Measurements from ENCODE around the gene TIMELESS. TPM values are rescaled to one million over a fixed set of nuclear protein-coding genes. Genes with fewer than 3 reads are reported as not detected.
"Not testable (repeated sequence)": the region's sequence is repeated elsewhere in the genome, so short reads cannot be mapped to it uniquely, and the experiment has no call there.

The TIMELESS gene
- total RNA-seq, 2 donors from 2014 or later, result 8.0 to 12.3 TPM

GRCh38 chr12:56411781-56412639 is 37.2 kb downstream of the TIMELESS start:
- Histone ChIP-seq H3K27ac (no peak overlapping the region), H3K4me3 (no peak overlapping the region), H3K4me1 (replicated peaks) (no peaks in the 10 kb centered on the region), H3K9me3 (no peaks in the 10 kb centered on the region), H3K36me3 (no peaks in the 10 kb centered on the region), H3K27me3 (replicated peaks; ENCODE audit: insufficient read depth) (no peaks in the 10 kb centered on the region)
- TF ChIP-seq POLR2AphosphoS5 (IDR thresholded peaks at IDR 0.05) (no peak), CTCF (IDR thresholded peaks at IDR 0.05) (no peak), POLR2A (IDR thresholded peaks at IDR 0.05) (no peak)
- no peak for DNase-seq (ENCODE audit: low spot score)
- intact Hi-C loops (cut with DNase I), result no loop called here
- 64% methylated on average over 6 of the region's 6 CpGs for WGBS

- H3K9me3 ChIP-seq, result no peaks in the 10 kb centered on the region
- H3K36me3 ChIP-seq, result no peaks in the 10 kb centered on the region
- no peaks in the 10 kb centered on the region for H3K27me3 ChIP-seq (replicated peaks; ENCODE audit: insufficient read depth)
- 82% methylated on average over 4 of the region's 4 CpGs for WGBS
- no peak for DNase-seq (ENCODE audit: low spot score)
- TF ChIP-seq POLR2A (IDR thresholded peaks at IDR 0.05) (no peak), POLR2AphosphoS5 (IDR thresholded peaks at IDR 0.05) (no peak)
- no peak overlapping the region for H3K4me3 ChIP-seq
- no peaks in the 10 kb centered on the region for H3K4me1 ChIP-seq (replicated peaks)
- no peak overlapping the region for H3K27ac ChIP-seq
- intact Hi-C loops (cut with DNase I), result no loop called here
These were observed 38.5 kb downstream of the TIMELESS start for GRCh38 chr12:56410768-56411167.

- WGBS, result 94% methylated on average over 5 of the region's 5 CpGs
- intact Hi-C loops (cut with DNase I), result no loop called here
These were observed 40.3 kb downstream of the TIMELESS start for GRCh38 chr12:56408799-56409417.

GRCh38 chr12:56404227-56404626 is 45.0 kb downstream of the TIMELESS start:
- H3K9me3 ChIP-seq; DNase-seq (ENCODE audit: low spot score); intact Hi-C loops (cut with DNase I); H3K4me3 ChIP-seq; H3K27ac ChIP-seq; H3K4me1 ChIP-seq (replicated peaks); H3K36me3 ChIP-seq; H3K27me3 ChIP-seq (replicated peaks; ENCODE audit: insufficient read depth): not testable (repeated sequence)
- WGBS, result 88% methylated on average over 3 of the region's 3 CpGs

More at GRCh38 chr12:56408799-56409417, 40.3 kb downstream of the TIMELESS start:
- no peaks in the 10 kb centered on the region for H3K27me3 ChIP-seq (replicated peaks; ENCODE audit: insufficient read depth)
- no peak for TF ChIP-seq POLR2AphosphoS5 (IDR thresholded peaks at IDR 0.05)
- TF ChIP-seq POLR2A (IDR thresholded peaks at IDR 0.05), result no peak
- TF ChIP-seq CTCF (IDR thresholded peaks at IDR 0.05), result no peak
- H3K9me3 ChIP-seq, result no peaks in the 10 kb centered on the region
- H3K4me1 ChIP-seq (replicated peaks), result no peaks in the 10 kb centered on the region
- no peak overlapping the region for H3K4me3 ChIP-seq
- DNase-seq (ENCODE audit: low spot score), result no peak
- H3K27ac ChIP-seq, result no peak overlapping the region
- no peaks in the 10 kb centered on the region for H3K36me3 ChIP-seq

GRCh38 chr12:56401612-56402011 is 47.6 kb downstream of the TIMELESS start:
- H3K27ac ChIP-seq; H3K27me3 ChIP-seq (replicated peaks; ENCODE audit: insufficient read depth); DNase-seq (ENCODE audit: low spot score); H3K9me3 ChIP-seq; intact Hi-C loops (cut with DNase I); H3K4me3 ChIP-seq; H3K4me1 ChIP-seq (replicated peaks); H3K36me3 ChIP-seq: not testable (repeated sequence)

GRCh38 chr12:56401125-56401524 is 48.1 kb downstream of the TIMELESS start:
- H3K9me3 ChIP-seq; H3K4me3 ChIP-seq; H3K36me3 ChIP-seq; H3K27ac ChIP-seq; H3K27me3 ChIP-seq (replicated peaks; ENCODE audit: insufficient read depth); H3K4me1 ChIP-seq (replicated peaks); intact Hi-C loops (cut with DNase I); DNase-seq (ENCODE audit: low spot score): not testable (repeated sequence)
- WGBS, result 76% methylated on average over 2 of the region's 3 CpGs

- H3K36me3 ChIP-seq; intact Hi-C loops (cut with DNase I); H3K27me3 ChIP-seq (replicated peaks; ENCODE audit: insufficient read depth); DNase-seq (ENCODE audit: low spot score); H3K27ac ChIP-seq; H3K4me1 ChIP-seq (replicated peaks); H3K4me3 ChIP-seq; H3K9me3 ChIP-seq: not testable (repeated sequence)
- 94% methylated on average over 3 of the region's 3 CpGs for WGBS
These were observed 49.8 kb downstream of the TIMELESS start for GRCh38 chr12:56399466-56399865.

All from prostate gland (tissue), 2 donors.